ENCODE data around the gene SORBS2. TPM values are rescaled to one million over a fixed set of nuclear protein-coding genes. Genes with fewer than 3 reads are reported as not detected.

SORBS2 gene
- total RNA-seq, 2 experiments from 2014 or later = not detected

DNA sequence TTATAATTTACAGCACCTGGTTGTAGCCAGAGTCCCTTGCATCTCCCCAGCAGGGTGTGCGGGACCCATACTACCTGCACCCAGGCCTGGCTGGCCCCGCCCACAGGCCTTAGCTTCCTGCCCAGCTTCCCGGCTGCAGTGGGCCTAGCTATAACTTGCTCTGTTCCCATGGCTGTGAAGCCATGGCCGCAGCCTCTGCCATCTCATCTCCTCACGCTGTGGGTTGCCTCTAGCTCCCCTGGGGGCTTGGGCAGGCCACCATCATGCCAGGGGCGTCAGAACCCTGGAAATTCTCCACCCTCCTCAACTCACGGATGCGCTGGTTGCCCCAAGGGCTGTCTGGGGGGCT is 26.1 kb upstream of the SORBS2 start:
- DNase-seq (no peak), ATAC-seq (ENCODE audit: poor library complexity) (no peak)
- H3K9me3 Mint-ChIP-seq = no peaks in the 10 kb centered on the region
- Histone ChIP-seq H3K27me3 (ENCODE audit: control insufficient read depth in 1 of 2, insufficient read depth in 2 of 2, low read length in 2 of 2) (no peaks in the 10 kb centered on the region), H3K4me3 (ENCODE audit: low read length) (no peak overlapping the region), H3K9me3 (ENCODE audit: control insufficient read depth in 1 of 2, insufficient read depth in 1 of 2, low read length in 2 of 2) (peaks cover 0 to 6% of the 10 kb centered on the region in 2 experiments), H3K27ac (ENCODE audit: low read depth in 1 of 2, low read length in 2 of 2) (no peak overlapping the region), H3K4me1 (ENCODE audit: insufficient read depth, low read length) (no peaks in the 10 kb centered on the region), H3K36me3 (ENCODE audit: insufficient read depth, low read length) (no peaks in the 10 kb centered on the region)
- POLR2A ChIA-PET = no interaction called here
- H3K4me1 Mint-ChIP-seq (ENCODE audit: low read depth) = no peaks in the 10 kb centered on the region
- CTCF ChIA-PET = no interaction called here
- peaks cover 8% of the 10 kb centered on the region for H3K27me3 Mint-ChIP-seq
- intact Hi-C loops (cut with DNase I, micrococcal nuclease) = no loop called here
- no peak overlapping the region for H3K4me3 Mint-ChIP-seq
- H3K27ac Mint-ChIP-seq = no peak overlapping the region
- no peaks in the 10 kb centered on the region for H3K36me3 Mint-ChIP-seq (ENCODE audit: low read depth)
- no peak for TF ChIP-seq CTCF (IDR thresholded peaks at IDR 0.05)

DNA sequence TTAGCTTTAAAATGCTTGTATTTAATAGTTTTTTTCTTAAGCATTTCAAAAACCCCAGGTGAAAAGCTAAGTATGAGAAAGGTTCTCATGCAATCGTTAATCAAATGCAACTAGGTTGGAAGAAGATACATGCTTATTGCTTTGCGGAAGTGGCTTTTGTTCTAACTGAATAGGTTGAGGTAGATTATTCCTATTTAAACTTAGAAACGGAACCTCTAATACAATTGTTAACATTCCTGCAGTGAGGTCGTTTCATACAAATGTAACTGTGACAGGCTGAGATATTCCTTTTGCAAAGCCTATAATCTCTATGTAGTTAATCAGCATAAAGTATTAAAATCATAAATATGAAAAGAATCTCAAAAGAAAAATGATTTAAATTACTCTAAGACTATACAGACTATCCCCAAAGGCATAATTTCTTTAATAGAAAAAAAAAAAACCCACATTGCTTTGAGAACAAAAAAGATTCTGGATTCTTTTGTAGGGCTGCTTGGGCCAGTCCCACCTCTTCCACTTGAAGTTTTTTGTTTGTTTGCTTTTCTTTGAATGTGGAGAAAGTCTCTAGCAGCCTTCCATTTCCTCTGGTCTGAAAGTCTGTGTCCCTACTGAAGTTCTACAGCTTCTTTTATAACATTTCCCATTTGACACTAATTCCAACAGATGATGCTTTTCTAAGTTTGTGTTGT is 25.6 kb upstream of the SORBS2 start:
- ChIA-PET POLR2A (no interaction called here), CTCF (no interaction called here)
- Histone ChIP-seq H3K4me3 (ENCODE audit: low read length) (no peak overlapping the region), H3K27me3 (ENCODE audit: control insufficient read depth in 1 of 2, insufficient read depth in 2 of 2, low read length in 2 of 2) (no peaks in the 10 kb centered on the region), H3K27ac (ENCODE audit: low read depth in 1 of 2, low read length in 2 of 2) (no peak overlapping the region), H3K36me3 (ENCODE audit: insufficient read depth, low read length) (no peaks in the 10 kb centered on the region), H3K4me1 (ENCODE audit: insufficient read depth, low read length) (no peaks in the 10 kb centered on the region), H3K9me3 (ENCODE audit: control insufficient read depth in 1 of 2, insufficient read depth in 1 of 2, low read length in 2 of 2) (peaks cover 0 to 6% of the 10 kb centered on the region in 2 experiments)
- TF ChIP-seq CTCF (IDR thresholded peaks at IDR 0.05) = no peak
- H3K4me3 Mint-ChIP-seq = no peak overlapping the region
- DNase-seq (no peak), ATAC-seq (ENCODE audit: poor library complexity) (no peak)
- intact Hi-C loops (cut with DNase I, micrococcal nuclease) = no loop called here
- H3K27me3 Mint-ChIP-seq = peaks cover 8% of the 10 kb centered on the region
- H3K27ac Mint-ChIP-seq = no peak overlapping the region
- H3K36me3 Mint-ChIP-seq (ENCODE audit: low read depth) = no peaks in the 10 kb centered on the region
- no peaks in the 10 kb centered on the region for H3K4me1 Mint-ChIP-seq (ENCODE audit: low read depth)
- H3K9me3 Mint-ChIP-seq = no peaks in the 10 kb centered on the region

- no peak overlapping the region for H3K4me3 ChIP-seq (ENCODE audit: low read length)
- peaks cover 0 to 6% of the 10 kb centered on the region in 2 experiments for H3K9me3 ChIP-seq (ENCODE audit: control insufficient read depth in 1 of 2, insufficient read depth in 1 of 2, low read length in 2 of 2)
- ChIA-PET POLR2A (no interaction called here), CTCF (no interaction called here)
- no peak overlapping the region for H3K27ac ChIP-seq (ENCODE audit: low read depth in 1 of 2, low read length in 2 of 2)
- no peaks in the 10 kb centered on the region for H3K36me3 ChIP-seq (ENCODE audit: insufficient read depth, low read length)
- H3K27me3 Mint-ChIP-seq = peaks cover 8% of the 10 kb centered on the region
- H3K4me3 Mint-ChIP-seq = no peak overlapping the region
- DNase-seq (no peak), ATAC-seq (ENCODE audit: poor library complexity) (no peak)
- no peaks in the 10 kb centered on the region for H3K36me3 Mint-ChIP-seq (ENCODE audit: low read depth)
- H3K27ac Mint-ChIP-seq = no peak overlapping the region
- intact Hi-C loops (cut with DNase I, micrococcal nuclease) = no loop called here
- H3K9me3 Mint-ChIP-seq = no peaks in the 10 kb centered on the region
- no peak for TF ChIP-seq CTCF (IDR thresholded peaks at IDR 0.05)
- H3K4me1 Mint-ChIP-seq (ENCODE audit: low read depth) = no peaks in the 10 kb centered on the region
- H3K4me1 ChIP-seq (ENCODE audit: insufficient read depth, low read length) = no peaks in the 10 kb centered on the region
- no peaks in the 10 kb centered on the region for H3K27me3 ChIP-seq (ENCODE audit: control insufficient read depth in 1 of 2, insufficient read depth in 2 of 2, low read length in 2 of 2)
Observed at GRCh38 chr4:185836241-185837084, 24.5 kb upstream of the SORBS2 start.
